Ectodermal cell (in vitro differentiated cells): Measurements from ENCODE around the gene KLF1.

Source experiments
- H3K27ac ChIP-seq: 2 replicates; pipeline ENCODE4 v1.7.0; 2013; ENCODE audit warnings: mild to moderate bottlenecking, low read depth, low read length; ENCODE audit not compliant: insufficient read depth, poor library complexity, severe bottlenecking
- H3K27me3 ChIP-seq: 2 replicates; pipeline ENCODE4 v1.7.0; 2013; ENCODE audit warnings: mild to moderate bottlenecking, low read length; ENCODE audit not compliant: insufficient read depth, control insufficient read depth, poor library complexity, severe bottlenecking
- H3K36me3 ChIP-seq: one replicate; pipeline ENCODE4 v1.7.0; 2013; ENCODE audit warnings: low read length; ENCODE audit not compliant: control insufficient read depth, insufficient read depth
- H3K4me1 ChIP-seq: one replicate; pipeline ENCODE4 v1.7.0; 2013; ENCODE audit warnings: low read length; ENCODE audit not compliant: control insufficient read depth, insufficient read depth
- H3K4me3 ChIP-seq: 2 replicates; pipeline ENCODE4 v1.7.0; 2013; ENCODE audit warnings: low read depth, low read length, control low read depth; ENCODE audit not compliant: insufficient read depth
- H3K9me3 ChIP-seq: 2 replicates; pipeline ENCODE4 v1.7.0; 2013; ENCODE audit warnings: mild to moderate bottlenecking, low read length, moderate library complexity; ENCODE audit not compliant: control insufficient read depth
- WGBS, 2 experiments: methylation state at CpG; one replicate each; pipeline ENCODE4 v1.1.7; 2013; ENCODE audit warnings: missing lambda C conversion rate in 2 of 2; 5-methylcytosine and 5-hydroxymethylcytosine counted together

KLF1 gene

GRCh38 chr19:12838182-12838885, 48.7 kb downstream of the KLF1 start, which contains the start of gene MAST1:
TSS of gene MAST1 (plus strand) at chr19:12838515. CDS start at chr19:12838573, 58 bp downstream.
- no peaks in the 10 kb centered on the region for H3K36me3 ChIP-seq
- peaks cover 10% of the 10 kb centered on the region for H3K4me1 ChIP-seq
- peaks cover 60% of the 10 kb centered on the region for H3K27me3 ChIP-seq
- H3K4me3 ChIP-seq, result peak within 1 kb of the TSS; percentile 66
- H3K9me3 ChIP-seq, result no peaks in the 10 kb centered on the region
- no peak within 1 kb of the TSS for H3K27ac ChIP-seq
- WGBS, 2 experiments, result 0 to 1% methylated on average over 69 of the region's 69 CpGs

GRCh38 chr19:12837225-12837624, 49.8 kb downstream of the KLF1 start:
- Histone ChIP-seq H3K27ac (no peak overlapping the region), H3K4me1 (peaks cover 10% of the 10 kb centered on the region), H3K4me3 (no peak overlapping the region), H3K27me3 (peaks cover 71% of the 10 kb centered on the region), H3K36me3 (no peaks in the 10 kb centered on the region), H3K9me3 (no peaks in the 10 kb centered on the region)
- WGBS, 2 experiments, result 63 to 77% methylated on average over 4 of the region's 4 CpGs

GRCh38 chr19:12836529-12836863, 50.5 kb downstream of the KLF1 start:
- Histone ChIP-seq H3K36me3 (no peaks in the 10 kb centered on the region), H3K9me3 (no peaks in the 10 kb centered on the region), H3K27ac (no peak overlapping the region), H3K27me3 (peaks cover 78% of the 10 kb centered on the region), H3K4me3 (no peak overlapping the region), H3K4me1 (peaks cover 10% of the 10 kb centered on the region)
- 14 to 16% methylated on average over 6 of the region's 6 CpGs for WGBS, 2 experiments

GRCh38 chr19:12834976-12835757, 51.8 kb downstream of the KLF1 start:
- 14 to 15% methylated on average over 39 of the region's 39 CpGs for WGBS, 2 experiments
- Histone ChIP-seq H3K27me3 (peaks cover 92% of the 10 kb centered on the region), H3K4me3 (no peak overlapping the region), H3K9me3 (no peaks in the 10 kb centered on the region), H3K27ac (no peak overlapping the region), H3K36me3 (no peaks in the 10 kb centered on the region), H3K4me1 (peaks cover 10% of the 10 kb centered on the region)

GRCh38 chr19:12834566-12834943, 52.4 kb downstream of the KLF1 start, which contains the start of gene RTBDN:
TSS of gene RTBDN (minus strand) at chr19:12834579. CDS start at chr19:12829979, 4,600 bp downstream.
- peaks cover 10% of the 10 kb centered on the region for H3K4me1 ChIP-seq
- H3K4me3 ChIP-seq, result peak within 1 kb of the TSS; percentile 49
- no peaks in the 10 kb centered on the region for H3K36me3 ChIP-seq
- no peaks in the 10 kb centered on the region for H3K9me3 ChIP-seq
- 10 to 15% methylated on average over 20 of the region's 20 CpGs for WGBS, 2 experiments
- H3K27me3 ChIP-seq, result peaks cover 97% of the 10 kb centered on the region
- H3K27ac ChIP-seq, result no peak within 1 kb of the TSS
